Natural killer cell (primary cell): Measurements from ENCODE around the gene ACAD10. TPM values are rescaled to one million over a fixed set of nuclear protein-coding genes. Genes with fewer than 3 reads are reported as not detected.

Source experiments
- ATAC-seq, 3 donors: fragments of 150-1000 bp in 2 of 3; fragments of 200-7000 bp in 1 of 3; cut with Tn5 transposase; 1 replicate in 1 of 3; 2 replicates in 2 of 3; pipeline ENCODE4 v1.10.0; 2021; ENCODE audit warnings: mild to moderate bottlenecking in 2 of 3, moderate library complexity in 2 of 3
- DNase-seq, 2 donors: peaks; one replicate each; pipeline versions ENCODE4 v3.0.0 to v3.0.0-alpha.2; 2013 to 2021; ENCODE audit warnings: mixed read lengths in 1 of 2
- H3K27ac ChIP-seq: one replicate; pipeline ENCODE4 v1.5.1; 2013; ENCODE audit warnings: mild to moderate bottlenecking, low read length
- H3K27me3 ChIP-seq: one replicate; pipeline ENCODE4 v1.6.1; 2013; ENCODE audit warnings: low read length; ENCODE audit not compliant: control insufficient read depth, insufficient read depth
- H3K36me3 ChIP-seq: one replicate; pipeline ENCODE4 v1.6.1; 2013; ENCODE audit warnings: low read length; ENCODE audit not compliant: control insufficient read depth, insufficient read depth
- H3K4me1 ChIP-seq: one replicate; pipeline ENCODE4 v1.6.1; 2013; ENCODE audit warnings: low read length; ENCODE audit not compliant: control insufficient read depth, insufficient read depth
- H3K4me3 ChIP-seq: one replicate; pipeline ENCODE4 v1.5.1; 2013; ENCODE audit warnings: low read length
- H3K9me3 ChIP-seq: one replicate; pipeline ENCODE4 v1.6.1; 2013; ENCODE audit warnings: low read length; ENCODE audit not compliant: control insufficient read depth, insufficient read depth
- H3K27ac Mint-ChIP-seq, 2 donors: one replicate each; pipeline ENCODE4 v1.8.0; 2022; ENCODE audit warnings: mild to moderate bottlenecking in 2 of 2, mixed read lengths in 2 of 2, moderate library complexity in 1 of 2
- H3K27me3 Mint-ChIP-seq, 2 donors: one replicate each; pipeline ENCODE4 v1.8.0; 2022; ENCODE audit warnings: low read depth in 2 of 2, mixed read lengths in 2 of 2
- H3K36me3 Mint-ChIP-seq: one replicate; pipeline ENCODE4 v1.8.0; 2022; ENCODE audit warnings: mixed read lengths
- H3K4me1 Mint-ChIP-seq, 2 donors: one replicate each; pipeline ENCODE4 v1.8.0; 2022; ENCODE audit warnings: mixed read lengths in 2 of 2
- H3K4me3 Mint-ChIP-seq: one replicate; pipeline ENCODE4 v1.8.0; 2022; ENCODE audit warnings: mild to moderate bottlenecking, moderate library complexity, mixed read lengths
- H3K9me3 Mint-ChIP-seq, 2 donors: one replicate each; pipeline ENCODE4 v1.8.0; 2022; ENCODE audit warnings: mixed read lengths in 2 of 2
- WGBS: methylation state at CpG from one replicate; pipeline ENCODE4 v1.1.7; 2013; ENCODE audit warnings: missing lambda C conversion rate; ENCODE audit not compliant: insufficient coverage; 5-methylcytosine and 5-hydroxymethylcytosine counted together
- intact Hi-C: fragments of 100-400 bp; cut with micrococcal nuclease; formaldehyde crosslinking; loops from one replicate; pipeline ENCODE4 v1.14.2; 2022
- total RNA-seq, 4 donors: library from RNA; stranded (reverse); fragments of 120-200 nt in 1 of 4; gene quantifications; one replicate each; pipeline versions ENCODE4 v1.2.3 to v1.2.4, GENCODE V29; 2013 to 2022
- TF ChIP-seq, protein P1 (sequence below): fragments of 200-600 bp; IDR thresholded peaks from one replicate; pipeline ENCODE4 v1.8.0; 2022; ENCODE audit warnings: antibody characterized with exemption

The ACAD10 gene
- total RNA-seq, 3 donors from 2014 or later (not counting 1 experiment from before 2014, with no cell fraction given) = 19.0 to 29.0 (median 27.0) TPM

DNA sequence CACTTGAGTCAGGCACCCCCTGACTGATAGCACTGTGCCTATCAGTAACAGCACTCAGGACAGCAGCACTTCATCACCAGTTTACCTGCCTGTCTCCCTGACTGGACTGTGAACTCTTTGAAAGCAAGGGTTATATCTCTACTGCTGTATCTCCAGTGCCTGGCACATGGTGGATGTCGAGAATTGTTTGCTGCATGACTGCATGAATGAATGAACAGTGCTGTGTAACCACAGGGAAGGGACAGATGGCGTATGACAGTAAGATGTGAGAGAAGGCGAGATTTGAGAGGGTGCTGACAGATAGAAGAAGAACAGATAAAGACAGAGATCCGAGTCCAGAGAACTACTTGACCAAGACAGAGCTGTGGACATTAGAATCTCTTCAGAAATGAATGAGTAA is 29.8 kb upstream of the ACAD10 start:
- WGBS = 99% methylated on average over 4 of the region's 4 CpGs
- H3K4me1 ChIP-seq = no peaks in the 10 kb centered on the region
- no peak for ATAC-seq
- Mint-ChIP-seq H3K4me3 (no peak overlapping the region), H3K36me3 (peaks cover 17% of the 10 kb centered on the region), H3K27ac (peak overlapping the region in 1 of 2 donors; percentile 17), H3K4me1 (peaks cover 0 to 5% of the 10 kb centered on the region in 2 donors), H3K9me3 (no peaks in the 10 kb centered on the region), H3K27me3 (no peaks in the 10 kb centered on the region)
- H3K27me3 ChIP-seq = no peaks in the 10 kb centered on the region
- no peak for DNase-seq
- H3K27ac ChIP-seq = no peak overlapping the region
- TF ChIP-seq, protein P1, sequence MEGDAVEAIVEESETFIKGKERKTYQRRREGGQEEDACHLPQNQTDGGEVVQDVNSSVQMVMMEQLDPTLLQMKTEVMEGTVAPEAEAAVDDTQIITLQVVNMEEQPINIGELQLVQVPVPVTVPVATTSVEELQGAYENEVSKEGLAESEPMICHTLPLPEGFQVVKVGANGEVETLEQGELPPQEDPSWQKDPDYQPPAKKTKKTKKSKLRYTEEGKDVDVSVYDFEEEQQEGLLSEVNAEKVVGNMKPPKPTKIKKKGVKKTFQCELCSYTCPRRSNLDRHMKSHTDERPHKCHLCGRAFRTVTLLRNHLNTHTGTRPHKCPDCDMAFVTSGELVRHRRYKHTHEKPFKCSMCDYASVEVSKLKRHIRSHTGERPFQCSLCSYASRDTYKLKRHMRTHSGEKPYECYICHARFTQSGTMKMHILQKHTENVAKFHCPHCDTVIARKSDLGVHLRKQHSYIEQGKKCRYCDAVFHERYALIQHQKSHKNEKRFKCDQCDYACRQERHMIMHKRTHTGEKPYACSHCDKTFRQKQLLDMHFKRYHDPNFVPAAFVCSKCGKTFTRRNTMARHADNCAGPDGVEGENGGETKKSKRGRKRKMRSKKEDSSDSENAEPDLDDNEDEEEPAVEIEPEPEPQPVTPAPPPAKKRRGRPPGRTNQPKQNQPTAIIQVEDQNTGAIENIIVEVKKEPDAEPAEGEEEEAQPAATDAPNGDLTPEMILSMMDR = no peak
- H3K36me3 ChIP-seq = peaks cover 69% of the 10 kb centered on the region
- H3K4me3 ChIP-seq = no peak overlapping the region
- intact Hi-C loops = no loop called here
- no peaks in the 10 kb centered on the region for H3K9me3 ChIP-seq

DNA sequence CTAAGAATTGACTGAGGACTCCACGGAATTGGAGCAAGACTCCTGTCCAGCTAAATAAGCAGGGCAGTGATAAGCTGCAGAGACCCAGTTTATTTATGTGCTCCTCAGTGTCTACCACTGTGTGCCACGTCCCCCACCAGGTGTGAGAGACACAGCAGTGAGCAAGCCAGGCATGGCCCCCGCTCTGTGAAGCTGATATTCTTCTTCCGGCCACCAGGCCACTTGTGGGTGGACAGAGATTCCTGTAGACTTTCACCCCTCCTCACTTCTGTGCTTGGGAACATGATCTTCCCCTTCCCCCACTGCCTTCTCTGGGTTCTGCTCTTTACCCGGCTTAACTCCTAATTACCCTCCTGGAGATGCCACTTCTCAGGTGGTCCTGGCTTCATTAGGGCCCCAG is 21.4 kb upstream of the ACAD10 start:
- peaks cover 9% of the 10 kb centered on the region for H3K36me3 Mint-ChIP-seq
- WGBS = 95% methylated on average over 5 of the region's 5 CpGs

DNA sequence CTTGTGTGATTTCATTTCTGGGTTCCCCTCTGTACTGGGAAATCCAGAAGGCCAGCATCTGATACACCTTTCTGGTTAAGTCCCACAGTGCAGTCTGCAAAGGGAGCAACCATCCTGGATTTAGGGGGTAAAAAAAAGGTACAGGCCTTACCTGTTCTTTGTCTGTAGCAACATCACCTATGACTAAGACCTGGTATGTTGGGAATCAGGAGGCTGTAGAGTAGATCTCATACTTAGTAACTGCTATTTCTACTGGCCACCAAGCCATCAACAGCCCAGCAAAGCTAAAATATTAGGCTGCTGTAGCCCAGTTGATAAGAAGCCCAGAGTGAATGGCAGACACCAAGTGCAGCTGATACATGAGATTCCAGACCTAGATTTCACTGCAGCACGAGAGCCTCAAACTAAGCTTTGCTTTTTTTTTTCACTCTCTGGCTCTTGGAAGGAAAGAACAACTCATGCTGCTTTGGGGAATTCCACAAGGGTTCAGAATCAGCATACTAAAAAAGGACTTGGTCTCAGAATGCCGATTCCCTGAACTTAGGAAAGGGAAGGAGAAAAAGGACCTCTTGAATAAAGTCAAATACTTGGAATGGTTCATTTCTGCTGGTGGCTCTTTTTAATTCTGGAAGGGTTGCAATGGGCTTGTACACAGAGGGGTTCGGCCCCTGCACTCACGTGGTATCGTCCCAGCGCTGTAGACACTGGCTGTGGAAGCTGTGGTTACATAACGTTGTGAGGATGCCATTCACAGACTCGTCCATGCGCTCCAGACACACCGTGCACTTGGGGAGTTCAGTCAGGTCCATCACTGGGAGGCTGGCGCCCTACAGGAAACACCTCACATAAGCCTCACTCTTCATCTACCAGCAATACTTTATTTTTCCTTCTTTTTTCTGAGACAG is 20.6 kb upstream of the ACAD10 start:
- ATAC-seq (no peak), DNase-seq (no peak)
- Histone ChIP-seq H3K27ac (no peak overlapping the region), H3K4me3 (no peak overlapping the region), H3K4me1 (no peaks in the 10 kb centered on the region), H3K9me3 (no peaks in the 10 kb centered on the region), H3K27me3 (no peaks in the 10 kb centered on the region), H3K36me3 (peaks cover 62% of the 10 kb centered on the region)
- TF ChIP-seq, protein P1 = no peak
- Mint-ChIP-seq H3K27me3 (no peaks in the 10 kb centered on the region), H3K4me1 (peaks cover 4 to 5% of the 10 kb centered on the region in 2 donors), H3K4me3 (no peak overlapping the region), H3K36me3 (peaks cover 16% of the 10 kb centered on the region), H3K9me3 (no peaks in the 10 kb centered on the region), H3K27ac (peak overlapping the region in 1 of 2 donors; percentile 32)
- 95% methylated on average over 11 of the region's 11 CpGs for WGBS
- intact Hi-C loops = no loop called here

More for the DNA sequence above, 21.4 kb upstream of the ACAD10 start:
- Mint-ChIP-seq H3K4me1 (peaks cover 0 to 5% of the 10 kb centered on the region in 2 donors), H3K4me3 (no peak overlapping the region), H3K27ac (peak overlapping the region in 1 of 2 donors; percentile 32), H3K27me3 (no peaks in the 10 kb centered on the region), H3K9me3 (no peaks in the 10 kb centered on the region)
- TF ChIP-seq, protein P1 = no peak
- Histone ChIP-seq H3K27me3 (no peaks in the 10 kb centered on the region), H3K36me3 (peaks cover 62% of the 10 kb centered on the region), H3K4me1 (no peaks in the 10 kb centered on the region), H3K27ac (no peak overlapping the region), H3K4me3 (no peak overlapping the region), H3K9me3 (no peaks in the 10 kb centered on the region)
- intact Hi-C loops = no loop called here
- no peak for DNase-seq
- ATAC-seq = no peak
